GM19023 (cell line): Measurements from ENCODE around the gene ZNF444.
"Not testable (repeated sequence)": the region's sequence is repeated elsewhere in the genome, so short reads cannot be mapped to it uniquely, and the experiment has no call there.

ENCODE experiments used
- ATAC-seq: cut with Tn5 transposase; IDR thresholded peaks from one replicate; pipeline ENCODE4 v1.9.1; 2021; ENCODE audit warnings: mild to moderate bottlenecking, moderate library complexity; ENCODE audit not compliant: unreplicated experiment

ZNF444 gene

GRCh38 chr19:56144831-56145230 lies 3.7 kb downstream of the ZNF444 start:
- ATAC-seq = no peak

GRCh38 chr19:56145698-56146097 lies 4.6 kb downstream of the ZNF444 start:
- no peak for ATAC-seq

GRCh38 chr19:56146904-56147303 lies 5.8 kb downstream of the ZNF444 start:
- no peak for ATAC-seq

DNA sequence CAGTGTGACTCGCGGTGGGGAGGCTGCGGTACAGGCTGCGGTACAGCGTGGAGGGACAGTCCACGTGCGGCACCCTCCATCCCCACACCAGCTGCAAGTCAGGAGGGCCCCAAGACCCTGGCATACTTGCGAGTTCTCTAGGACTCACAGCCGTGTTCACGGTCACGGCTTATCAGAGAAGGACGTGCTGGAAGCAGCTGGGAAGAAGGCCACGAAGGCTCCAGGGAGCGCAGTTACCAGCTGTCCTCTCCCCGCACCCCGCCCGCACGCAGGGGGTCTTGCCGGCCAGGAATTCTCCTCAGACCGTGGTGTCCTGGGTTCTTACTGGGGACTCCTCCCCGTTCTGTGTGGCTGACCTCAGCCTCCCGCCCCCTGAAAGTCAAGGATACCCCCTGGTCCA lies 6.2 kb downstream of the ZNF444 start:
- ATAC-seq = no peak

GRCh38 chr19:56148096-56148495 lies 7.0 kb downstream of the ZNF444 start:
- ATAC-seq = no peak

GRCh38 chr19:56148955-56149655 lies 8.0 kb downstream of the ZNF444 start:
- not testable (repeated sequence) for ATAC-seq

- no peak for ATAC-seq
Observed at GRCh38 chr19:56149656-56150038, 8.6 kb downstream of the ZNF444 start.

DNA sequence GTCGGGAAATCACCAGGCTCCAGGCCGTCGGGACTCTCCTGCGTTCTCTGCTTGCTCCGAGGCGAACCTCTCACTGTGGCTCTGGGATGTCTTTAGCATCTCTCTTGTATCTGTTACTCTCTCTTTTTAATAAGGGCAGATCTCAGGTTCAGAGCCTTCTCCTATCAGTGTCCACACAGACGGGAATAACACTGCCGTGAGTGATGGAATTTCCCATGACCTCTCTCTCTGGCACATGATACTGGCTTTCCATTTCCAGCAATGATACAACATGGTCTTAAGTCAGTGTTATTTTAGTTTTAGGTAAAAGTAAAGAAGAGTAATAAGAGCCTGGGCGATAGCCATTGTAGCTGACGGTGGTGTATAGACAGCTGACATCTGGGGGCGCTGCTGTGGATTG lies 9.3 kb downstream of the ZNF444 start:
- ATAC-seq = no peak

DNA sequence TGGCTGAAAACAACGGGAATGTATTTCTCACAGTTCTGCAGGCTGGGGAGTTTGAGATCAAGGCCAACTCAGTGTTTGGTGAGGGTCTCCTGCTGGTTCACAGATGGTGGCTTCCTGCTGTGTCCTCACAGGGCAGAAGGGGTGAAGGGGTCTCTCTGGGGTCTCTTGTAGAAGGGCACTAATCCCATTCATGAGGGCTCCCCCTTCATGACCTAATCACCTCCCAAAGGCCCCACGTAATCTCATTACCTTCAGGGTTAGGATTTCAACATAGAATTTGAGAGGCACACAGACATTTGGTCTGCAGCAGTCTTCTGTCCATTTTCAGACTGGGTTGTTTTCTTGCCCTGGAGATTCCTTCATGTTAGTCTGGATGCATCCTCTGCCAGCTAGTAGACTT lies 11.6 kb downstream of the ZNF444 start:
- no peak for ATAC-seq

DNA sequence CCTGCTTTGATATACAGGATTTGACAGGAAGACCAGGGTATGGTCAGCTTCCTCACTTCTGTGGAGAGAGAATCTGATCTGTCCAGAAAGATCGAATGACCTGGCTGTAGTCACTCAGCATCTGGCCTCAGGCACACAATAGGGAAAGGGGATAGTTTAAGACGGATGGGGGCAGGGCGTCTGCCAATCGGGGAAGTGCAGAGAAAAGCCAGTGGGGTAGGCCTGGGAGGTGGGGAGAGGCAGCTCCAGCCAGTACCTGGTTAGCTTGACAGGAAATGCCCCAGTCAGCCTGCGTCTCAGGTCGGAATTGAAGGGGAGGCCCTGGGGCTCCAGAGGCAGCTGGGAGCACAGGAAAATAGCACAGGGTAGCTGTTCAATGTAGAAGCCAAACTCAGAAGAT lies 12.4 kb downstream of the ZNF444 start:
- ATAC-seq = no peak

GRCh38 chr19:56155124-56155687 lies 14.1 kb downstream of the ZNF444 start:
- no peak for ATAC-seq

DNA sequence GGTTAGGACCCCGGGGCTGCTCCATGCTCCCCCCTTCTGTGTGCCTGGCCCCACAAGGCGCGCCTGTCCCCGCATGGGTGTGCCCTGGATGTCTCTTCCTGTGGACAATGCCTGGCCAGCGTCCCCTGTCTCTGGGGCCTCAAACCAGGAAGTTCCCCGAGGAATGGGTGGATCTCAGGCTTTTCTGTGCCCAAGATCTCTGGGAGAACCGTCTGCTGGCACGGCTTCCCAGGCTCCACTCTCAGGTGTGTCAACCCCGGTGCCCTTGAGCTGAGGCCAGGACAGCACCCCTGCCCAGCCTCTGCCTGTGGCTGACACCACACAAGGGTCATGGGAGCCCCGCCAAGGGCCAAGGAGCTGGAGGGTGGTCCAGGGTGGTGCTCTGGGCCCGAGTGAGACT lies 15.7 kb downstream of the ZNF444 start:
- ATAC-seq = no peak

- no peak for ATAC-seq
Observed at GRCh38 chr19:56158170-56158757, 17.2 kb downstream of the ZNF444 start.

- no peak for ATAC-seq
Observed at GRCh38 chr19:56159009-56159559, 18.0 kb downstream of the ZNF444 start.

- ATAC-seq = no peak
Observed at GRCh38 chr19:56159622-56160271, 18.7 kb downstream of the ZNF444 start.

DNA sequence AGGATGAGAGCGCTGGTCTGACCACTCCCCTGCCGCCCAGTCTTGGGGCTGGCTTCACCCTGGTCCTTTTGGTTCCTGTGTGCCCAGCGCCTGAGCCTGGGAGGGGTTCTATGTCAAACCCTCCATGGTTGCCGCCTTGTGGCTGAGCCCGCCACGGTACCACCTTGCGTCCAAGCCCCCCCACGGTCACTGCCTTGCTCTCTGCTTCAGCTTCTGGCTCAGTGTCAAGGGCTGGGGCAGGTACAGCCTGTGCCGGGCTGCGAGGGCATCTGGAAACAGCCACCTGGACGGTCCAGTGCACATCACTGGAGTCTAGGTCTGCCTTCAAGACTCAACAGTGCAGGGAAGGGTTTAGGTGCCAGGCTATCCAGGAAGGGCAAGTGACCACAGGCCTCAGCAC lies 20.4 kb downstream of the ZNF444 start:
- ATAC-seq = no peak

DNA sequence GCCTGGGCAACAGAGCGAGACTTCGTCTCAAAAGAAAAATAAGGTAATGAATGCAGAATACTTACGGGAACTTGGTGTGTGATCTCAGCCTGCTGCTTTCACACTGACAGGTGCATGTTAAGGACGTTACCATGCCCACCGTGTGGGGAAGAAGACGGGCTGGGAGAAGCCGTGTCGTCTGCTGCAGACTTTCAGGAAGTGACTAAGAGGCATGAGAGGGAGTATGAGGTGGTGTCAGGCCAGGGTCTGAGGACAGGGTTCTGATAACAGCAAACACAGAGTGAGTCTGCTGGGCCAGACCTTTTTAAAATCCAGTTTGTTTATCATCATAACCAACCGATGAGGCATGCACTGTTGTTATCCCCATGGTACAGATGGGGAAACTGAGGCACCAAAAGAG lies 21.2 kb downstream of the ZNF444 start:
- no peak for ATAC-seq

- ATAC-seq = no peak
Observed at GRCh38 chr19:56163097-56163496, 22.0 kb downstream of the ZNF444 start.

DNA sequence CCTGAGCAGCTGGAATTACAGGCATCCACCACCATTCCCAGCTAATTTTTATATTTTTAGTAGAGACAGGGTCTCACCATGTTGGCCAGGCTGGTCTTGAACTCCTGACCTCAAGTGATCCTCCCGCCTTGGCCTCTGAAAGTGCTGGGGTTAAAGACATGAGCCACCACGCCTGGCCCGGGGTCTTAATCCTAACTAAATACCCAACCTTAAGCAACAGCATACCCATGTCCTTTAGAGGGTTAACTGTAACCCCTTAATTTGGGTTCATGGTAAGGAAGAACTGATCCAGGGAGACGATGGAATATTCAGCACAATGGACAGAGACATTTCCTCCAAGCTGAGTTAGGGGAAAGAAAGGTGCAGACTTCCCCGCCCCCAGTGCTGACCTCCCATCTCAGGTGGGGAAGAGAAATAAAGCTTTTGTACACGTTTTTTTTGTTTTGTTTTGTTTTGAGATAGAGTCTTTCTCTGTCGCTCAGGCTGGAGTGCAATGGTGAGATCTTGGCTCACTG lies 26.0 kb downstream of the ZNF444 start:
- ATAC-seq = no peak

DNA sequence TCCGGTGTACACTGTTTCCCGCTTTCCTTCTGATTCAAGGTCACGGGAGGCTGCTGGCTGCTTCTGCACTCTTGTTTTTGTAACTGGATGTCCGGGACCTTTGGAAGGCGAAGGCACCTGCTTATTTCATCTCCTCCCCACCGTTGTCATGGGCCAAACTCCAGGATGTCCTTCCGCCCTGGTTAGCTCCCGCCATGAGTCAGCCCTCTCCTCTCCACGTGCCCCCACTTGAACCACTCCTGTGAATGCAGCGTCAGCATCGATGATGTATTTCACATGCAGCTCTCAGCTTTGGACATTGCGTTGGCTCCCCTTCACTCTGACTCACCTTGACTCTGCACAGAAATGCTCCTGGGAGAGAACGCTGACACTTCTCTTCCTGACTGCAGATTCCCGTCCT lies 29.2 kb downstream of the ZNF444 start:
- ATAC-seq = no peak

- no peak for ATAC-seq
Observed at GRCh38 chr19:56174086-56174485, 33.0 kb downstream of the ZNF444 start.

- no peak for ATAC-seq
Observed at GRCh38 chr19:56174550-56174949, 33.5 kb downstream of the ZNF444 start.
